Neural cell (in vitro differentiated cells): ENCODE results near the gene STOML2. TPM values are rescaled to one million over a fixed set of nuclear protein-coding genes. Genes with fewer than 3 reads are reported as not detected.
A peak's percentile ranks its signal among the peaks of the same experiment; 100 is the strongest.

ENCODE experiments used
- H2AFZ ChIP-seq: fragments of 200-600, 300-800 bp; sonication (generic), shearing (Covaris generic); 2 replicates; pipeline ENCODE4 v1.6.0; 2014; ENCODE audit warnings: low read depth, mild to moderate bottlenecking, antibody characterized with exemption, low read length, moderate library complexity
- H3F3A ChIP-seq: fragments of 200-600 bp; shearing (Covaris generic); 2 replicates; pipeline ENCODE4 v1.6.1; 2016; ENCODE audit warnings: mild to moderate bottlenecking, moderate library complexity, mixed read lengths, antibody characterized with exemption, low read length; ENCODE audit not compliant: insufficient read depth, poor library complexity, severe bottlenecking
- H3K27ac ChIP-seq: fragments of 200-600, 300-800 bp; sonication (generic), shearing (Covaris generic); 2 replicates; pipeline ENCODE4 v1.5.1; 2014; ENCODE audit warnings: mild to moderate bottlenecking, low read length, moderate library complexity
- H3K27me3 ChIP-seq: fragments of 300-800, 200-600 bp; sonication (generic), shearing (Covaris generic); 2 replicates; pipeline ENCODE4 v1.6.0; 2014; ENCODE audit warnings: mild to moderate bottlenecking, low read depth, low read length, moderate library complexity; ENCODE audit not compliant: insufficient read depth
- H3K36me3 ChIP-seq: fragments of 300-800, 200-600 bp; sonication (generic), shearing (Covaris generic); 2 replicates; pipeline ENCODE4 v1.5.1; 2014; ENCODE audit warnings: mild to moderate bottlenecking, antibody characterized with exemption, low read length, moderate library complexity; ENCODE audit not compliant: insufficient read depth
- H3K4me2 ChIP-seq: fragments of 300-800, 200-600 bp; sonication (generic), shearing (Covaris generic); 2 replicates; pipeline ENCODE4 v1.6.0; 2014; ENCODE audit warnings: mild to moderate bottlenecking, low read length
- H3K4me3 ChIP-seq: fragments of 300-800, 200-600 bp; sonication (generic), shearing (Covaris generic); 2 replicates; pipeline ENCODE4 v1.5.1; 2014; ENCODE audit warnings: mild to moderate bottlenecking, low read length, moderate library complexity
- H3K79me2 ChIP-seq: fragments of 200-600 bp; shearing (Covaris generic); replicated peaks from 2 replicates; pipeline ENCODE4 v1.6.0; 2014; ENCODE audit warnings: mild to moderate bottlenecking, low read length, moderate library complexity; ENCODE audit not compliant: insufficient read depth
- H3K9ac ChIP-seq: fragments of 300-800, 200-600 bp; sonication (generic), shearing (Covaris generic); 2 replicates; pipeline ENCODE4 v1.6.1; 2016; ENCODE audit warnings: mild to moderate bottlenecking, low read length, mixed read lengths
- H3K9me2 ChIP-seq: fragments of 200-600 bp; shearing (Covaris generic); 2 replicates; pipeline ENCODE4 v1.6.1; 2016; ENCODE audit warnings: mild to moderate bottlenecking, low read length, mixed read lengths; ENCODE audit not compliant: insufficient read depth
- H3K9me3 ChIP-seq: fragments of 200-600, 300-800 bp; sonication (generic), shearing (Covaris generic); 2 replicates; pipeline ENCODE4 v1.6.1; 2016; ENCODE audit warnings: mild to moderate bottlenecking, mixed run types, low read length, moderate library complexity, mixed read lengths
- H4K20me1 ChIP-seq: fragments of 200-600 bp; shearing (Covaris generic); 2 replicates; pipeline ENCODE4 v1.6.1; 2016; ENCODE audit warnings: mild to moderate bottlenecking, mixed run types; ENCODE audit not compliant: insufficient read depth
- CTCF ChIP-seq: fragments of 450-650 bp; IDR thresholded peaks from 2 replicates; pipeline ENCODE4 v1.5.1; 2014; ENCODE audit warnings: antibody characterized with exemption, mild to moderate bottlenecking, moderate library complexity; ENCODE audit not compliant: poor library complexity, severe bottlenecking
- EP300 ChIP-seq: fragments of 450-650 bp; conservative IDR thresholded peaks from 2 replicates; pipeline ENCODE4 v1.6.1; 2014; ENCODE audit warnings: antibody characterized with exemption, mild to moderate bottlenecking, moderate library complexity; ENCODE audit not compliant: poor library complexity, severe bottlenecking
- EZH2 ChIP-seq: fragments of 200-600, 300-800 bp; shearing (Covaris generic), sonication (generic); IDR thresholded peaks from 2 replicates; pipeline ENCODE4 v1.6.1; 2014; ENCODE audit warnings: antibody characterized with exemption, low read length, borderline replicate concordance, mild to moderate bottlenecking; ENCODE audit not compliant: insufficient read depth, poor library complexity, severe bottlenecking
- MXI1 ChIP-seq: fragments of 450-650 bp; conservative IDR thresholded peaks from 2 replicates; pipeline ENCODE4 v1.6.1; 2014; ENCODE audit warnings: antibody characterized with exemption, mild to moderate bottlenecking; ENCODE audit not compliant: poor library complexity, severe bottlenecking
- POLR2AphosphoS5 ChIP-seq: IDR thresholded peaks from 2 replicates; pipeline ENCODE4 v1.6.1; 2012
- RAD21 ChIP-seq: fragments of 450-650 bp; conservative IDR thresholded peaks from 2 replicates; pipeline ENCODE4 v1.6.1; 2014; ENCODE audit warnings: antibody characterized with exemption, mild to moderate bottlenecking, moderate library complexity
- REST ChIP-seq: IDR thresholded peaks from 2 replicates; pipeline ENCODE4 v1.6.1; 2012; ENCODE audit warnings: borderline replicate concordance
- SMC3 ChIP-seq: fragments of 450-650 bp; conservative IDR thresholded peaks from 2 replicates; pipeline ENCODE4 v1.6.1; 2014; ENCODE audit warnings: antibody characterized with exemption, mild to moderate bottlenecking, moderate library complexity; ENCODE audit not compliant: poor library complexity
- TAF1 ChIP-seq: IDR thresholded peaks from 2 replicates; pipeline ENCODE4 v1.6.1; 2012; ENCODE audit warnings: low read depth
- polyA plus RNA-seq: library from polyadenylated mRNA; depleted of rRNA; stranded (reverse); fragments of >200 nt; gene quantifications from 2 replicates; pipeline ENCODE4 v1.2.3, GENCODE V29; 2014

Gene STOML2
- polyA plus RNA-seq, 1 donor from 2014 or later, result 98.3 TPM

DNA sequence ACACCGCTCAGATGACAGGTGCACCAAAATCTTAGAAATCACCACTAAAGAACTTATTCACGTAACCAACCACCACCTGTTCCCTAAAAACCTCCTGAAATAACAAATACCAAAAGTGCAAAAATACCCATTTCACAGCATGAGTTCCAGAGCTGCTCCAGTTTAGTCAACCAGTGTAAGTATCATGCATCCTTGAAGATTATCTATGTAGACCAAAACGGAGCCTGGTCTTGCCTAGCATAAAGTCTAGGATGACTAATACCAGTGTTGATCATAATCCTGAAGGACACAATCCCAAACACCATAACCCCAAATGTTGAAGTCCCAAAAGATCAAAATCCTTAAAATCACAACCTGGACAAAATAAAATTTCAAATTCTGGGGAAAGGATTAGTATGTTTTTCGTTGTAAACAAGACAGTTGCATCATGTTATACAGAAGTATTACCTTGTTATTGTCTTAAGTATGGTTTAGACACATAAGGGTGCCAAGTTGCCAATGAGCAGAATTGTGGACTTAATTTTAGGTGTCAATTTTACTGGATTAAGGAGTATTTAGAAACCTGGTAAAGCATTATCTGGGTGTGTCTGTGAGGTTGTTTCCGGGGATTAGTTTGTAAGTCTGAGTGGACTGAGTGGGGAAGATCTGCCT, 48.6 kb downstream of the STOML2 start:
- no peak overlapping the region for H3K4me3 ChIP-seq
- no peak overlapping the region for H2AFZ ChIP-seq
- no peaks in the 10 kb centered on the region for H3K9me2 ChIP-seq
- no peaks in the 10 kb centered on the region for H3F3A ChIP-seq
- no peaks in the 10 kb centered on the region for H3K9me3 ChIP-seq
- H3K4me2 ChIP-seq, result no peak overlapping the region
- H3K27ac ChIP-seq, result no peak overlapping the region
- H3K79me2 ChIP-seq, result no peaks in the 10 kb centered on the region
- TF ChIP-seq EZH2 (no peak), RAD21 (no peak), MXI1 (no peak), CTCF (no peak), TAF1 (no peak), EP300 (no peak), POLR2AphosphoS5 (no peak), REST (no peak), SMC3 (no peak)
- H3K36me3 ChIP-seq, result peaks cover 10% of the 10 kb centered on the region
- H3K27me3 ChIP-seq, result no peaks in the 10 kb centered on the region
- no peaks in the 10 kb centered on the region for H4K20me1 ChIP-seq
- no peak overlapping the region for H3K9ac ChIP-seq

DNA sequence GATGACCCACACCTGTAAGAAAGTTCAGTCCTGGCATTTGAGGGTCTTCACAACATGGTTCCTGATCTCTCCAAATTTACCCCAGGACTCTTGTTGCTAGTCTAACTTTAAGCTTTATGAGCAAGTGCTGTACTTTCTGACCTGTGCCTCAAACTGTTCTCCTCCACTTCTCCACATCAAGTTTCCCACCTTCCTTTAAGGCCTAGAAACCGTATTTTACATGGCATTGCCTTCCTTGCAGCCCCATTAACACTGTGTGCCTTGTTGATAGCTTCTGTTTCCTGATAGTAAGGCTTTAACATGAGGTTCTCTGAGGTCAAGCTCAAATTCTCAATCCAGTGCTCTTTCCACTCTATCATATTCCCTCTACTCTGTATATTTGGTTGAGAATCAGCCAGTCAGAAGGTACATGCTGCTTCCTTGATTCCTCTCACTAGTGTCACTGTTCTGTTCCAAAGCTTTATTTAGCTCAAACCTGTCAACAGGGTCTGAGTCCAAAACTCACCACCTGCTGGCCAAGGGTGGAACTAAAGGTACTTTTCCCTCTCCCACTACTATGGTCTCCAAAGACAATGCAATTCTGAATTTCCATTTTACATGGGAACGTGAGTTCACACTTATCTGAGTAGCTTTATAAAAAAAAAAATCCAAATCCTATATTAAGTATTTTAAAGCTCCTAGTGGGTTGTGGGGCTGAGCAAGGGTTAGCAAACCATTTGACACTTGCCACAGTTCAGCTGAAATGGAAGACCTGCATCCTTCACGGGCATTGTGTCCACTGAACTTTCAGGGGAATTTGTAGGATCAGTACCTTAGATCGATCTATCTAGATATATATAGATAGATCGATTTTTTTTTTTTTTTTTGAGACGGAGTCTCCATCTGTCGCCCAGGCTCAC, 51.6 kb downstream of the STOML2 start:
- no peaks in the 10 kb centered on the region for H3K79me2 ChIP-seq
- no peak overlapping the region for H3K4me3 ChIP-seq
- H3K9me3 ChIP-seq, result no peaks in the 10 kb centered on the region
- peaks cover 10% of the 10 kb centered on the region for H3K36me3 ChIP-seq
- no peaks in the 10 kb centered on the region for H3K9me2 ChIP-seq
- H4K20me1 ChIP-seq, result no peaks in the 10 kb centered on the region
- no peak overlapping the region for H2AFZ ChIP-seq
- H3F3A ChIP-seq, result no peaks in the 10 kb centered on the region
- TF ChIP-seq MXI1, result no peak
- peak; percentile 40 for TF ChIP-seq SMC3
- TF ChIP-seq CTCF, result peak; percentile 55
- H3K27me3 ChIP-seq, result no peaks in the 10 kb centered on the region
- H3K4me2 ChIP-seq, result no peak overlapping the region
- H3K9ac ChIP-seq, result no peak overlapping the region
- no peak overlapping the region for H3K27ac ChIP-seq

Other genes starting within 250 kb of the STOML2 start
- 1.8 and 2.4 TPM in 2 replicates for gene PHF24, start 144.8 kb downstream of the STOML2 start, polyA plus RNA-seq
- gene DNAJB5, start 113.4 kb downstream of the STOML2 start, polyA plus RNA-seq, result 90.2 and 99.1 TPM in 2 replicates
- 139 and 157 TPM in 2 replicates for gene VCP, start 30.5 kb downstream of the STOML2 start, polyA plus RNA-seq
- gene FANCG, start 23.2 kb downstream of the STOML2 start, polyA plus RNA-seq, result 56.0 and 70.8 TPM in 2 replicates
- gene PIGO, start 6.5 kb downstream of the STOML2 start, polyA plus RNA-seq, result 7.9 and 8.5 TPM in 2 replicates
- gene ATOSB, start 12.7 kb upstream of the STOML2 start, polyA plus RNA-seq, result 28.9 and 34.1 TPM in 2 replicates
- 37.2 and 42.6 TPM in 2 replicates for gene UNC13B, start 58.9 kb upstream of the STOML2 start, polyA plus RNA-seq